SK-N-SH treated with all-trans-retinoic acid at 6 μM for 48 hours (cell line): ENCODE data around the gene INSYN1.

Experiments
- ATAC-seq: fragments of 200-7000 bp; cut with Tn5 transposase; 3 replicates; pipeline ENCODE4 v1.9.1; 2020; ENCODE audit warnings: mild to moderate bottlenecking, moderate library complexity
- ARNTL ChIP-seq: fragments of 450-650 bp; formaldehyde crosslinking; IDR thresholded peaks from 2 replicates; pipeline ENCODE4 v1.5.0; 2020; ENCODE audit warnings: low read depth, mild to moderate bottlenecking, moderate library complexity, borderline replicate concordance
- BACH2 ChIP-seq: fragments of 250-450 bp; sonication (Bioruptor Pico); IDR thresholded peaks from 2 replicates; pipeline ENCODE4 v1.9.0; 2021; ENCODE audit warnings: mild to moderate bottlenecking, borderline replicate concordance
- CREB5 ChIP-seq: fragments of 250-450 bp; sonication (Bioruptor Pico); IDR thresholded peaks from 2 replicates; pipeline ENCODE4 v1.5.1; 2020; ENCODE audit warnings: low read depth, mild to moderate bottlenecking, moderate library complexity
- CSDC2 ChIP-seq: fragments of 250-450 bp; sonication (Bioruptor Pico); IDR thresholded peaks from 2 replicates; pipeline ENCODE4 v1.5.0; 2020; ENCODE audit warnings: mild to moderate bottlenecking, moderate library complexity
- CSRNP3 ChIP-seq: fragments of 250-450 bp; sonication (Bioruptor Pico); IDR thresholded peaks from 2 replicates; pipeline ENCODE4 v1.5.1; 2021; ENCODE audit warnings: mild to moderate bottlenecking, moderate library complexity
- GLIS3 ChIP-seq: fragments of 250-450 bp; sonication (Bioruptor Pico); IDR thresholded peaks from 2 replicates; pipeline ENCODE4 v1.5.0; 2020; ENCODE audit warnings: mild to moderate bottlenecking, moderate library complexity
- ISL1 ChIP-seq: fragments of 250-450 bp; sonication (Bioruptor Pico); IDR thresholded peaks from 2 replicates; pipeline ENCODE4 v2.1.2; 2022; ENCODE audit warnings: mild to moderate bottlenecking, moderate library complexity
- OSR1 ChIP-seq: fragments of 250-450 bp; sonication (Bioruptor Pico); IDR thresholded peaks from 2 replicates; pipeline ENCODE4 v1.8.0; 2022; ENCODE audit warnings: moderate library complexity, mild to moderate bottlenecking, inconsistent platforms
- PATZ1 ChIP-seq: fragments of 250-450 bp; sonication (Bioruptor Pico); IDR thresholded peaks from 2 replicates; pipeline ENCODE4 v1.8.0; 2020; ENCODE audit warnings: mild to moderate bottlenecking, moderate library complexity, borderline replicate concordance
- POU6F1 ChIP-seq: fragments of 250-450 bp; sonication (Bioruptor Pico); IDR thresholded peaks from 2 replicates; pipeline ENCODE4 v1.8.0; 2021; ENCODE audit warnings: low read depth, mild to moderate bottlenecking, moderate library complexity, borderline replicate concordance
- PPARA ChIP-seq: fragments of 250-450 bp; sonication (Bioruptor Pico); IDR thresholded peaks from 2 replicates; pipeline ENCODE4 v1.5.0; 2020; ENCODE audit warnings: mild to moderate bottlenecking, borderline replicate concordance
- RARB ChIP-seq: fragments of 250-450 bp; sonication (Bioruptor Pico); IDR thresholded peaks from 2 replicates; pipeline ENCODE4 v1.8.0; 2021; ENCODE audit warnings: mild to moderate bottlenecking, moderate library complexity
- SNAI2 ChIP-seq: fragments of 250-450 bp; sonication (Bioruptor Pico); IDR thresholded peaks from 2 replicates; pipeline ENCODE4 v1.5.0; 2020; ENCODE audit warnings: mild to moderate bottlenecking, moderate library complexity
- TOX ChIP-seq: fragments of 250-450 bp; sonication (Bioruptor Pico); IDR thresholded peaks from 2 replicates; pipeline ENCODE4 v1.8.0; 2021; ENCODE audit warnings: mild to moderate bottlenecking, moderate library complexity, borderline replicate concordance
- TSHZ2 ChIP-seq: fragments of 250-450 bp; sonication (Bioruptor Pico); IDR thresholded peaks from 2 replicates; pipeline ENCODE4 v1.5.0; 2020; ENCODE audit warnings: mild to moderate bottlenecking, moderate library complexity
- ZC3H10 ChIP-seq: fragments of 250-450 bp; sonication (Bioruptor Pico); IDR thresholded peaks from 2 replicates; pipeline ENCODE4 v1.5.1; 2021; ENCODE audit warnings: mild to moderate bottlenecking, moderate library complexity
- ZFP3 ChIP-seq: fragments of 250-450 bp; sonication (Bioruptor Pico); IDR thresholded peaks from 2 replicates; pipeline ENCODE4 v1.5.0; 2020; ENCODE audit warnings: mild to moderate bottlenecking, moderate library complexity
- ZFP30 ChIP-seq: fragments of 450-650 bp; formaldehyde crosslinking; IDR thresholded peaks from 2 replicates; pipeline ENCODE4 v1.5.0; 2022; ENCODE audit warnings: mild to moderate bottlenecking, moderate library complexity
- ZNF565 ChIP-seq: fragments of 450-650 bp; formaldehyde crosslinking; conservative IDR thresholded peaks from 2 replicates; pipeline ENCODE4 v1.5.0; 2020; ENCODE audit warnings: low read depth, mild to moderate bottlenecking, moderate library complexity
- ZNF70 ChIP-seq: fragments of 450-650 bp; formaldehyde crosslinking; IDR thresholded peaks from 2 replicates; pipeline ENCODE4 v1.5.0; 2020; ENCODE audit warnings: mild to moderate bottlenecking, moderate library complexity
- ZNF8 ChIP-seq: fragments of 450-650 bp; formaldehyde crosslinking; IDR thresholded peaks from 2 replicates; pipeline ENCODE4 v1.5.0; 2020; ENCODE audit warnings: mild to moderate bottlenecking, moderate library complexity

INSYN1 gene

GRCh38 chr15:73799466-73799865 lies 46.3 kb upstream of the INSYN1 start:
- peak; percentile 8; the same call in 1 of the 3 replicates for ATAC-seq
- TF ChIP-seq PPARA (CRISPR knock-in tag) (no peak), ZC3H10 (CRISPR knock-in tag) (no peak), ISL1 (CRISPR knock-in tag) (no peak), RARB (no peak), ZNF8 (CRISPR knock-in tag) (no peak), ZNF565 (CRISPR knock-in tag) (no peak), ARNTL (CRISPR knock-in tag) (no peak)
- TF ChIP-seq, all 23 proteins: peak for 0

GRCh38 chr15:73797366-73798158 lies 44.4 kb upstream of the INSYN1 start:
- no peak for TF ChIP-seq TOX
- TF ChIP-seq PPARA (CRISPR knock-in tag): no peak
- TF ChIP-seq ZNF8 (CRISPR knock-in tag): no peak
- no peak for TF ChIP-seq ARNTL (CRISPR knock-in tag)
- TF ChIP-seq ZNF70 (CRISPR knock-in tag): no peak
- no peak for TF ChIP-seq PATZ1 (CRISPR knock-in tag)
- no peak for TF ChIP-seq GLIS3 (CRISPR knock-in tag)
- TF ChIP-seq ZFP3 (CRISPR knock-in tag): no peak
- no peak for TF ChIP-seq CSDC2
- no peak for TF ChIP-seq RARB
- TF ChIP-seq SNAI2 (CRISPR knock-in tag): no peak
- no peak for TF ChIP-seq POU6F1
- no peak for TF ChIP-seq ZNF565 (CRISPR knock-in tag)
- TF ChIP-seq ZC3H10 (CRISPR knock-in tag): no peak
- TF ChIP-seq ZFP30 (CRISPR knock-in tag): no peak
- TF ChIP-seq TSHZ2 (CRISPR knock-in tag): no peak
- TF ChIP-seq CSRNP3 (CRISPR knock-in tag): no peak
- no peak for TF ChIP-seq OSR1 (CRISPR knock-in tag)

GRCh38 chr15:73796331-73796831 lies 43.2 kb upstream of the INSYN1 start:
- ATAC-seq: no peak
- TF ChIP-seq CREB5 (CRISPR knock-in tag) (no peak), TSHZ2 (CRISPR knock-in tag) (no peak), CSRNP3 (CRISPR knock-in tag) (no peak), GLIS3 (CRISPR knock-in tag) (no peak), BACH2 (CRISPR knock-in tag) (no peak), CSDC2 (no peak), ZNF70 (CRISPR knock-in tag) (no peak), ZFP3 (CRISPR knock-in tag) (no peak), ZNF565 (CRISPR knock-in tag) (no peak), ISL1 (CRISPR knock-in tag) (no peak), TOX (no peak)

More at GRCh38 chr15:73797366-73798158, 44.4 kb upstream of the INSYN1 start:
- no peak for ATAC-seq
